Stimulated activated CD8-positive, alpha-beta memory T cell treated with anti-CD3 and anti-CD28 coated beads, Interleukin-15, amount 100 ng/mL, for 48 hours (primary cell): Measurements from ENCODE around the gene EXD3.
A peak's percentile ranks its signal among the peaks of the same experiment; 100 is the strongest.

Experiments
- DNase-seq, 2 donors: peaks; one replicate each; pipeline ENCODE4 v3.0.0-alpha.2; 2020; ENCODE audit warnings: low read depth in 2 of 2

Gene EXD3

GRCh38 chr9:137432687-137433348 is 9.9 kb upstream of the EXD3 start:
- no peak for DNase-seq

GRCh38 chr9:137431416-137431931 is 8.5 kb upstream of the EXD3 start:
- no peak for DNase-seq

- no peak for DNase-seq
Observed at GRCh38 chr9:137430723-137431415, 7.9 kb upstream of the EXD3 start.

GRCh38 chr9:137429974-137430722 is 7.2 kb upstream of the EXD3 start:
- DNase-seq = no peak

GRCh38 chr9:137429546-137429890 is 6.6 kb upstream of the EXD3 start:
- DNase-seq = no peak

- no peak for DNase-seq
Observed at GRCh38 chr9:137428841-137429545, 6.0 kb upstream of the EXD3 start.

- no peak for DNase-seq
Observed at GRCh38 chr9:137428311-137428630, 5.3 kb upstream of the EXD3 start.

GRCh38 chr9:137427454-137428310 is 4.7 kb upstream of the EXD3 start:
- DNase-seq = no peak

- DNase-seq = no peak
Observed at GRCh38 chr9:137426018-137426681, 3.2 kb upstream of the EXD3 start.

- DNase-seq = no peak
Observed at GRCh38 chr9:137423514-137424291, 741 bp upstream of the EXD3 start.

- DNase-seq = no peak
Observed at GRCh38 chr9:137421838-137422603, 941 bp downstream of the EXD3 start.

GRCh38 chr9:137417161-137418021 is 5.6 kb downstream of the EXD3 start:
- no peak for DNase-seq

- DNase-seq = no peak
Observed at GRCh38 chr9:137416563-137417151, 6.3 kb downstream of the EXD3 start.

- no peak for DNase-seq
Observed at GRCh38 chr9:137416006-137416562, 6.9 kb downstream of the EXD3 start.

GRCh38 chr9:137415451-137415850 is 7.5 kb downstream of the EXD3 start:
- no peak for DNase-seq

GRCh38 chr9:137412431-137412830 is 10.5 kb downstream of the EXD3 start:
- no peak for DNase-seq

GRCh38 chr9:137411645-137412380 is 11.1 kb downstream of the EXD3 start:
- peak; percentile 44 to 61 for DNase-seq
